Stimulated activated effector memory CD8-positive, alpha-beta T cell treated with anti-CD3 and anti-CD28 coated beads, Interleukin-12 subunit alpha, Interleukin-12 subunit beta, amount 100 ng/mL, for 72 hours (primary cell): Measurements from ENCODE around the gene KIAA1328.

ENCODE experiments used
- ATAC-seq: fragments of 150-1000 bp; cut with Tn5 transposase; 2 replicates; pipeline ENCODE4 v1.10.0; 2021
- DNase-seq, 2 donors: peaks; one replicate each; pipeline ENCODE4 v3.0.0; 2021 to 2022; ENCODE audit warnings: low spot score in 2 of 2
- H3K27ac Mint-ChIP-seq: one replicate; pipeline ENCODE4 v1.8.0; 2022; ENCODE audit warnings: mild to moderate bottlenecking, mixed read lengths
- H3K36me3 Mint-ChIP-seq: one replicate; pipeline ENCODE4 v1.8.0; 2022; ENCODE audit warnings: mild to moderate bottlenecking, mixed read lengths
- H3K4me1 Mint-ChIP-seq: one replicate; pipeline ENCODE4 v1.8.0; 2022; ENCODE audit warnings: mixed read lengths
- H3K4me3 Mint-ChIP-seq: one replicate; pipeline ENCODE4 v1.8.0; 2022; ENCODE audit warnings: mild to moderate bottlenecking, mixed read lengths
- H3K9me3 Mint-ChIP-seq: one replicate; pipeline ENCODE4 v1.8.0; 2022; ENCODE audit warnings: mixed read lengths

KIAA1328 gene

GRCh38 chr18:36931106-36931505 is 102.2 kb downstream of the KIAA1328 start:
- DNase-seq (no peak), ATAC-seq (no peak)
- Mint-ChIP-seq H3K9me3 (no peaks in the 10 kb centered on the region), H3K4me3 (no peak overlapping the region), H3K4me1 (no peaks in the 10 kb centered on the region), H3K27ac (no peak overlapping the region), H3K36me3 (peaks cover under 1% of the 10 kb centered on the region)

GRCh38 chr18:36933552-36933951 is 104.6 kb downstream of the KIAA1328 start:
- Mint-ChIP-seq H3K9me3 (peaks cover 10% of the 10 kb centered on the region), H3K36me3 (peaks cover 5% of the 10 kb centered on the region), H3K4me3 (no peak overlapping the region), H3K4me1 (no peaks in the 10 kb centered on the region), H3K27ac (no peak overlapping the region)
- DNase-seq: no peak
- no peak for ATAC-seq

- Mint-ChIP-seq H3K36me3 (peaks cover 5% of the 10 kb centered on the region), H3K4me3 (no peak overlapping the region), H3K4me1 (no peaks in the 10 kb centered on the region), H3K9me3 (peaks cover 13% of the 10 kb centered on the region), H3K27ac (no peak overlapping the region)
- DNase-seq (no peak), ATAC-seq (no peak)
Measured at GRCh38 chr18:36934884-36935283, 106.0 kb downstream of the KIAA1328 start.

- Mint-ChIP-seq H3K4me1 (no peaks in the 10 kb centered on the region), H3K9me3 (peaks cover 13% of the 10 kb centered on the region), H3K4me3 (no peak overlapping the region), H3K27ac (no peak overlapping the region), H3K36me3 (no peaks in the 10 kb centered on the region)
- DNase-seq (no peak), ATAC-seq (no peak)
Measured at GRCh38 chr18:36942264-36942663, 113.3 kb downstream of the KIAA1328 start.

- DNase-seq: no peak
- Mint-ChIP-seq H3K4me3 (no peak overlapping the region), H3K9me3 (no peaks in the 10 kb centered on the region), H3K27ac (no peak overlapping the region), H3K4me1 (no peaks in the 10 kb centered on the region), H3K36me3 (no peaks in the 10 kb centered on the region)
- no peak for ATAC-seq
Measured at GRCh38 chr18:36947820-36948348, 119.0 kb downstream of the KIAA1328 start.

- Mint-ChIP-seq H3K4me3 (no peak overlapping the region), H3K36me3 (peaks cover 3% of the 10 kb centered on the region), H3K4me1 (no peaks in the 10 kb centered on the region), H3K27ac (no peak overlapping the region), H3K9me3 (no peaks in the 10 kb centered on the region)
- no peak for DNase-seq
- ATAC-seq: no peak
Measured at GRCh38 chr18:36950282-36950681, 121.4 kb downstream of the KIAA1328 start.

GRCh38 chr18:36950960-36951359 is 122.0 kb downstream of the KIAA1328 start:
- H3K27ac Mint-ChIP-seq: no peak overlapping the region
- H3K4me1 Mint-ChIP-seq: no peaks in the 10 kb centered on the region
- ATAC-seq (no peak), DNase-seq (no peak)
- H3K4me3 Mint-ChIP-seq: no peak overlapping the region
- H3K9me3 Mint-ChIP-seq: no peaks in the 10 kb centered on the region
- H3K36me3 Mint-ChIP-seq: peaks cover 8% of the 10 kb centered on the region

GRCh38 chr18:36953047-36953446 is 124.1 kb downstream of the KIAA1328 start:
- Mint-ChIP-seq H3K4me1 (no peaks in the 10 kb centered on the region), H3K36me3 (peaks cover 8% of the 10 kb centered on the region), H3K27ac (no peak overlapping the region), H3K4me3 (no peak overlapping the region), H3K9me3 (no peaks in the 10 kb centered on the region)
- ATAC-seq (no peak), DNase-seq (no peak)

GRCh38 chr18:36960038-36960437 is 131.1 kb downstream of the KIAA1328 start:
- Mint-ChIP-seq H3K4me3 (no peak overlapping the region), H3K4me1 (no peaks in the 10 kb centered on the region), H3K27ac (no peak overlapping the region), H3K36me3 (peaks cover 20% of the 10 kb centered on the region), H3K9me3 (peaks cover 24% of the 10 kb centered on the region)
- ATAC-seq (no peak), DNase-seq (no peak)

- Mint-ChIP-seq H3K4me1 (no peaks in the 10 kb centered on the region), H3K36me3 (peaks cover 12% of the 10 kb centered on the region), H3K27ac (no peak overlapping the region), H3K4me3 (no peak overlapping the region), H3K9me3 (peaks cover 39% of the 10 kb centered on the region)
- DNase-seq (no peak), ATAC-seq (no peak)
Measured at GRCh38 chr18:36963464-36963863, 134.5 kb downstream of the KIAA1328 start.

GRCh38 chr18:36974686-36975085 is 145.8 kb downstream of the KIAA1328 start:
- no peaks in the 10 kb centered on the region for H3K4me1 Mint-ChIP-seq
- H3K27ac Mint-ChIP-seq: no peak overlapping the region
- H3K4me3 Mint-ChIP-seq: no peak overlapping the region
- H3K9me3 Mint-ChIP-seq: peaks cover 17% of the 10 kb centered on the region
- no peaks in the 10 kb centered on the region for H3K36me3 Mint-ChIP-seq
- no peak for DNase-seq
- ATAC-seq: no peak

GRCh38 chr18:36977121-36977520 is 148.2 kb downstream of the KIAA1328 start:
- H3K4me1 Mint-ChIP-seq: no peaks in the 10 kb centered on the region

GRCh38 chr18:36993068-36993467 is 164.1 kb downstream of the KIAA1328 start:
- DNase-seq (no peak), ATAC-seq (peak; percentile 63)
- Mint-ChIP-seq H3K4me3 (no peak overlapping the region), H3K9me3 (peaks cover 10% of the 10 kb centered on the region), H3K4me1 (no peaks in the 10 kb centered on the region), H3K36me3 (peaks cover 4% of the 10 kb centered on the region), H3K27ac (no peak overlapping the region)

More at GRCh38 chr18:36977121-36977520, 148.2 kb downstream of the KIAA1328 start:
- peaks cover 11% of the 10 kb centered on the region for H3K9me3 Mint-ChIP-seq
- ATAC-seq: no peak
- DNase-seq: no peak
- no peak overlapping the region for H3K4me3 Mint-ChIP-seq
- no peaks in the 10 kb centered on the region for H3K36me3 Mint-ChIP-seq
- no peak overlapping the region for H3K27ac Mint-ChIP-seq

- Mint-ChIP-seq H3K4me1 (no peaks in the 10 kb centered on the region), H3K4me3 (no peak overlapping the region), H3K9me3 (peaks cover 19% of the 10 kb centered on the region), H3K36me3 (no peaks in the 10 kb centered on the region), H3K27ac (no peak overlapping the region)
- DNase-seq: no peak
- peak; percentile 86 for ATAC-seq
Measured at GRCh38 chr18:37006742-37007141, 177.8 kb downstream of the KIAA1328 start.

- DNase-seq: no peak
- no peak overlapping the region for H3K4me3 Mint-ChIP-seq
- peaks cover 26% of the 10 kb centered on the region for H3K9me3 Mint-ChIP-seq
- H3K4me1 Mint-ChIP-seq: no peaks in the 10 kb centered on the region
- H3K27ac Mint-ChIP-seq: no peak overlapping the region
- ATAC-seq: no peak
- no peaks in the 10 kb centered on the region for H3K36me3 Mint-ChIP-seq
Measured at GRCh38 chr18:37012452-37012851, 183.5 kb downstream of the KIAA1328 start.

GRCh38 chr18:37019157-37019827 is 190.4 kb downstream of the KIAA1328 start:
- DNase-seq: no peak
- Mint-ChIP-seq H3K9me3 (peaks cover 32% of the 10 kb centered on the region), H3K4me3 (no peak overlapping the region), H3K27ac (no peak overlapping the region), H3K36me3 (no peaks in the 10 kb centered on the region), H3K4me1 (no peaks in the 10 kb centered on the region)
- ATAC-seq: no peak
